H1 (cell line): ENCODE results near the gene HPS3. TPM values are rescaled to one million over a fixed set of nuclear protein-coding genes. Genes with fewer than 3 reads are reported as not detected.

Experiments used
- CBX8 ChIP-seq: fragments of 300-800, 300-1000 bp; sonication (generic); IDR thresholded peaks from 2 replicates; pipeline ENCODE4 v1.7.1; 2016; ENCODE audit warnings: low read depth, low read length, borderline replicate concordance
- E2F6 ChIP-seq: IDR thresholded peaks from 2 replicates; pipeline ENCODE4 v1.6.1; 2012; ENCODE audit warnings: inconsistent platforms
- SAP30 ChIP-seq: fragments of 300-600 bp; sonication (generic); IDR thresholded peaks from 2 replicates; pipeline ENCODE4 v1.7.1; 2012; ENCODE audit warnings: low read length, moderate library complexity, mild to moderate bottlenecking, inconsistent platforms; ENCODE audit not compliant: insufficient read depth, insufficient replicate concordance
- SRF ChIP-seq: IDR thresholded peaks from 2 replicates; pipeline ENCODE4 v1.6.1; 2011; ENCODE audit warnings: mild to moderate bottlenecking, low read depth, low read length, moderate library complexity
- USF2 ChIP-seq: IDR thresholded peaks from 2 replicates; pipeline ENCODE4 v1.6.1; 2011; ENCODE audit warnings: low read length, improper control_type of control experiment
- YY1 ChIP-seq: IDR thresholded peaks from 2 replicates; pipeline ENCODE4 v1.6.1; 2011; ENCODE audit warnings: low read depth, mild to moderate bottlenecking, low read length
- polyA plus RNA-seq, 7 experiments: library from polyadenylated mRNA; depleted of rRNA in 3 of 7; stranded (reverse) in 5 of 7; unstranded in 2 of 7; fragments of >200 nt in 5 of 7; fragments of 200-250 nt in 2 of 7; gene quantifications; 1 replicate in 5 of 7; 2 replicates in 1 of 7; 4 replicates in 1 of 7; pipeline versions ENCODE4 v1.2.1 to v1.2.3, GENCODE V29; 2011 to 2013; ENCODE audit warnings: missing spikeins in 2 of 7, mixed read lengths in 2 of 7
- total RNA-seq: library from RNA; stranded (reverse); fragmentation: NEBNext Ultra II Directional; extraction: Animal tissue kit (Norgen Biotek cat#: 25700); gene quantifications from 2 replicates; pipeline ENCODE4 v1.2.1, GENCODE V29; 2021

The HPS3 gene
- total and polyA plus RNA-seq, 2 of the 8 experiments (the other 6 are each of a cell fraction or from before 2014, with no cell fraction given) = 23.7 to 48.7 TPM

GRCh38 chr3:149203758-149204157 is 74.3 kb downstream of the HPS3 start (continued):
- no peak for TF ChIP-seq CBX8
- TF ChIP-seq YY1 = no peak
- TF ChIP-seq USF2 = no peak
- TF ChIP-seq SAP30 = no peak
- TF ChIP-seq SRF = no peak
- TF ChIP-seq E2F6 = no peak
